IMR-90 (cell line): ENCODE data around the gene CELSR1. TPM values are rescaled to one million over a fixed set of nuclear protein-coding genes. Genes with fewer than 3 reads are reported as not detected.

ENCODE experiments used
- ATAC-seq: fragments of 200-7000 bp; cut with Tn5 transposase; 2 replicates; pipeline ENCODE4 v1.9.1; 2020; ENCODE audit warnings: low read depth, mild to moderate bottlenecking, moderate library complexity
- BruUV-seq: library from RNA; stranded (reverse); fragments of 400-500 nt; replicated peaks from 2 replicates; lab custom pipeline; 2021; lab: Mats Ljungman, UMichigan
- CTCF ChIA-PET: fragments of 300-600 bp; formaldehyde crosslinking; extraction: SDS; loops from one replicate; lab custom pipeline; 2021; ENCODE audit warnings: antibody characterized with exemption; lab: Yijun Ruan, JAX
- POLR2A ChIA-PET: fragments of 300-600 bp; sonication (Branson Sonifier 250); formaldehyde crosslinking; loops from one replicate; lab custom pipeline; 2022; ENCODE audit warnings: antibody characterized with exemption; ENCODE audit not compliant: unreplicated experiment; lab: Charles Lee
- DNase-seq: peaks from one replicate; pipeline ENCODE4 v3.0.0; 2013
- H2AFZ ChIP-seq: replicated peaks from 2 replicates; pipeline ENCODE3; 2013; ENCODE audit warnings: low read length, mild to moderate bottlenecking; ENCODE audit not compliant: poor library complexity
- H2AK5ac ChIP-seq: 2 replicates; pipeline ENCODE4 v1.6.1; 2013; ENCODE audit warnings: low read depth, low read length, inconsistent platforms
- H2AK9ac ChIP-seq: replicated peaks from 2 replicates; pipeline ENCODE3; 2013; ENCODE audit warnings: mild to moderate bottlenecking, low read depth, low read length, moderate library complexity; ENCODE audit not compliant: poor library complexity
- H2BK120ac ChIP-seq: 2 replicates; pipeline ENCODE4 v1.6.1; 2013; ENCODE audit warnings: low read depth, low read length, inconsistent platforms
- H2BK15ac ChIP-seq: 3 replicates; pipeline ENCODE4 v1.6.1; 2013; ENCODE audit warnings: low read depth, low read length, inconsistent platforms
- H2BK20ac ChIP-seq: 2 replicates; pipeline ENCODE4 v1.6.1; 2013; ENCODE audit warnings: low read depth, mild to moderate bottlenecking, inconsistent platforms, low read length, moderate library complexity
- H2BK5ac ChIP-seq: 2 replicates; pipeline ENCODE4 v1.6.1; 2013; ENCODE audit warnings: mild to moderate bottlenecking, low read depth, low read length, inconsistent platforms; ENCODE audit not compliant: poor library complexity, severe bottlenecking
- H3K14ac ChIP-seq: replicated peaks from 2 replicates; pipeline ENCODE4 v1.6.1; 2013; ENCODE audit warnings: low read depth, low read length, inconsistent platforms
- H3K18ac ChIP-seq: 2 replicates; pipeline ENCODE4 v1.6.1; 2013; ENCODE audit warnings: low read depth, low read length, control low read depth
- H3K23ac ChIP-seq: 2 replicates; pipeline ENCODE4 v1.6.1; 2013; ENCODE audit warnings: low read depth, low read length, inconsistent platforms
- H3K27ac ChIP-seq: 2 replicates; pipeline ENCODE4 v1.5.1; 2013; ENCODE audit warnings: mild to moderate bottlenecking, control low read depth, low read length; ENCODE audit not compliant: insufficient read depth
- H3K27me3 ChIP-seq: 2 replicates; pipeline ENCODE4 v1.6.1; 2013; ENCODE audit warnings: low read length; ENCODE audit not compliant: control insufficient read depth, insufficient read depth
- H3K36me3 ChIP-seq: 2 replicates; pipeline ENCODE4 v1.6.1; 2013; ENCODE audit warnings: low read length, mixed read lengths; ENCODE audit not compliant: control insufficient read depth, insufficient read depth
- H3K4ac ChIP-seq: 2 replicates; pipeline ENCODE4 v1.6.1; 2013; ENCODE audit warnings: low read depth, low read length, inconsistent platforms
- H3K4me1 ChIP-seq: 2 replicates; pipeline ENCODE4 v1.6.1; 2013; ENCODE audit warnings: low read length, mixed read lengths; ENCODE audit not compliant: control insufficient read depth, insufficient read depth
- H3K4me2 ChIP-seq: 2 replicates; pipeline ENCODE4 v1.6.1; 2013; ENCODE audit warnings: low read depth, mild to moderate bottlenecking, control low read depth, low read length, moderate library complexity
- H3K4me3 ChIP-seq: 2 replicates; pipeline ENCODE4 v1.5.1; 2013; ENCODE audit warnings: low read depth, mild to moderate bottlenecking, control low read depth, low read length, moderate library complexity; ENCODE audit not compliant: insufficient read depth
- H3K56ac ChIP-seq: 2 replicates; pipeline ENCODE4 v1.6.1; 2013; ENCODE audit warnings: low read length, inconsistent platforms; ENCODE audit not compliant: insufficient read depth; ENCODE audit errors: extremely low read depth
- H3K79me1 ChIP-seq, 2 experiments: 2 replicates each; pipeline ENCODE4 v1.6.1; 2013; ENCODE audit warnings: low read length in 2 of 2, inconsistent platforms in 1 of 2, low read depth in 1 of 2
- H3K9ac ChIP-seq: 2 replicates; pipeline ENCODE4 v1.6.1; 2013; ENCODE audit warnings: low read depth, low read length, control low read depth
- H3K9me1 ChIP-seq: 2 replicates; pipeline ENCODE4 v1.6.1; 2013; ENCODE audit warnings: low read length, inconsistent platforms; ENCODE audit not compliant: insufficient read depth
- H3K9me3 ChIP-seq: 2 replicates; pipeline ENCODE4 v1.6.1; 2013; ENCODE audit warnings: low read length; ENCODE audit not compliant: control insufficient read depth, insufficient read depth
- H4K20me1 ChIP-seq: 2 replicates; pipeline ENCODE4 v1.6.1; 2013; ENCODE audit warnings: low read length, inconsistent platforms; ENCODE audit not compliant: insufficient read depth
- H4K5ac ChIP-seq: 2 replicates; pipeline ENCODE4 v1.6.1; 2013; ENCODE audit warnings: mild to moderate bottlenecking, low read depth, low read length, control low read depth
- H4K8ac ChIP-seq, 2 experiments: 2 replicates each; pipeline ENCODE4 v1.6.1; 2013; ENCODE audit warnings: low read depth in 2 of 2, low read length in 2 of 2, control low read depth in 1 of 2, inconsistent platforms in 1 of 2
- H4K91ac ChIP-seq: 2 replicates; pipeline ENCODE4 v1.6.1; 2013; ENCODE audit warnings: low read depth, low read length, inconsistent platforms; ENCODE audit not compliant: insufficient read depth
- BHLHE40 ChIP-seq: fragments of 150-350 bp; IDR thresholded peaks from 2 replicates; pipeline ENCODE4 v1.6.1; 2016; ENCODE audit warnings: mild to moderate bottlenecking, low read depth, low read length
- CEBPB ChIP-seq: IDR thresholded peaks from 2 replicates; pipeline ENCODE4 v1.6.1; 2012; ENCODE audit warnings: low read depth, low read length, improper control_type of control experiment
- CHD1 ChIP-seq: IDR thresholded peaks from 2 replicates; pipeline ENCODE4 v1.6.1; 2012; ENCODE audit warnings: low read depth, low read length, improper control_type of control experiment
- CTCF ChIP-seq: conservative IDR thresholded peaks from 2 replicates; pipeline ENCODE4 v1.5.1; 2012; ENCODE audit warnings: mild to moderate bottlenecking, low read depth, low read length, improper control_type of control experiment
- ELK1 ChIP-seq: fragments of 150-350 bp; IDR thresholded peaks from 2 replicates; pipeline ENCODE4 v1.6.1; 2016; ENCODE audit warnings: low read depth, mild to moderate bottlenecking, low read length, moderate library complexity, borderline replicate concordance
- FOS ChIP-seq: fragments of 150-350 bp; IDR thresholded peaks from 2 replicates; pipeline ENCODE4 v1.6.1; 2016; ENCODE audit warnings: low read depth, low read length
- MAFK ChIP-seq: IDR thresholded peaks from 2 replicates; pipeline ENCODE4 v1.6.1; 2012; ENCODE audit warnings: low read depth, low read length, improper control_type of control experiment
- MAZ ChIP-seq: IDR thresholded peaks from 2 replicates; pipeline ENCODE4 v1.6.1; 2012; ENCODE audit warnings: low read depth, mild to moderate bottlenecking, low read length, improper control_type of control experiment, moderate library complexity, borderline replicate concordance
- MXI1 ChIP-seq: IDR thresholded peaks from 2 replicates; pipeline ENCODE4 v1.6.1; 2012; ENCODE audit warnings: low read depth, mild to moderate bottlenecking, low read length, moderate library complexity, borderline replicate concordance
- NFE2L2 ChIP-seq: fragments of 150-350 bp; IDR thresholded peaks from 2 replicates; pipeline ENCODE4 v1.6.1; 2016; ENCODE audit warnings: low read depth, mild to moderate bottlenecking, low read length
- POLR2A ChIP-seq: IDR thresholded peaks from 2 replicates; pipeline ENCODE4 v1.6.1; 2012; ENCODE audit warnings: mild to moderate bottlenecking, low read depth, low read length
- RCOR1 ChIP-seq: IDR thresholded peaks from 2 replicates; pipeline ENCODE4 v1.6.1; 2012; ENCODE audit warnings: mild to moderate bottlenecking, low read length, improper control_type of control experiment; ENCODE audit not compliant: insufficient replicate concordance
- RFX5 ChIP-seq: IDR thresholded peaks from 2 replicates; pipeline ENCODE4 v1.8.0; 2012; ENCODE audit warnings: low read depth, mild to moderate bottlenecking, low read length, moderate library complexity
- SMC3 ChIP-seq: fragments of 150-350 bp; IDR thresholded peaks from 2 replicates; pipeline ENCODE4 v1.6.1; 2016; ENCODE audit warnings: low read depth, mild to moderate bottlenecking, antibody characterized with exemption, low read length, moderate library complexity
- WGBS, 2 experiments: methylation state at CpG; one replicate each; pipeline versions ENCODE4 v1.1.5 to v1.1.7; 2013; ENCODE audit warnings: missing lambda C conversion rate in 2 of 2; ENCODE audit not compliant: insufficient read length in 1 of 2; ENCODE audit errors: extremely low coverage in 2 of 2; 5-methylcytosine and 5-hydroxymethylcytosine counted together
- dilution Hi-C: fragments of 300-500 bp; cut with HindIII; formaldehyde crosslinking; loops from one replicate; pipeline ENCODE4 v1.14.3; 2018; ENCODE audit warnings: low sequenced_read_pairs; ENCODE audit not compliant: unreplicated experiment
- in situ Hi-C: fragments of 300-500 bp; cut with MboI; formaldehyde crosslinking; loops from 3 replicates; pipeline ENCODE4 v1.14.3; 2019; ENCODE audit warnings: low sequenced_read_pairs, inconsistent platforms, mixed read lengths
- intact Hi-C: fragments of 100-400 bp; cut with micrococcal nuclease; formaldehyde crosslinking; loops from 2 replicates; pipeline ENCODE4 v1.10.0; 2022
- polyA plus RNA-seq, 3 experiments: library from polyadenylated mRNA; depleted of rRNA; stranded (reverse); fragments of >200 nt; gene quantifications; 2 replicates each; pipeline ENCODE4 v1.2.3, GENCODE V29; 2012; ENCODE audit warnings: low replicate concordance in 1 of 3
- total RNA-seq: library from RNA; depleted of rRNA; stranded (reverse); fragments of >200 nt; gene quantifications from 2 replicates; pipeline ENCODE4 v1.2.3, GENCODE V29; 2012
- TF ChIP-seq, protein P1 (sequence below): fragments of 150-350 bp; IDR thresholded peaks from 2 replicates; pipeline ENCODE4 v1.6.1; 2017; ENCODE audit warnings: mild to moderate bottlenecking, antibody characterized with exemption, low read length, low read depth

Gene CELSR1
- total and polyA plus RNA-seq, 2 of the 4 experiments (the other 2 are of a cell fraction) = 0.36 to 0.82 TPM

GRCh38 chr22:46399251-46400024 is 138.0 kb downstream of the CELSR1 start:
- Histone ChIP-seq H3K4me1 (no peaks in the 10 kb centered on the region), H2BK120ac (no peak overlapping the region), H4K91ac (no peak overlapping the region), H3K23ac (no peak overlapping the region), H3K9me1 (no peaks in the 10 kb centered on the region; the same call in 1 of the 2 replicates), H2BK15ac (no peak overlapping the region), H2AK5ac (no peak overlapping the region), H3K4me3 (no peak overlapping the region), H3K27ac (no peak overlapping the region), H3K9me3 (no peaks in the 10 kb centered on the region), H2AK9ac (no peak overlapping the region), H4K5ac (no peak overlapping the region), H3K9ac (no peak overlapping the region), H3K79me1 (no peaks in the 10 kb centered on the region), H4K8ac (no peak overlapping the region), H2AFZ (no peak overlapping the region), H3K27me3 (peaks cover 16% of the 10 kb centered on the region), H3K36me3 (no peaks in the 10 kb centered on the region), H3K4ac (no peak overlapping the region), H3K56ac (no peak overlapping the region), H2BK5ac (no peak overlapping the region), H3K14ac (no peak overlapping the region), H3K18ac (no peak overlapping the region), H4K20me1 (no peaks in the 10 kb centered on the region), H2BK20ac (no peak overlapping the region), H3K4me2 (no peak overlapping the region)
- ChIA-PET POLR2A (no interaction called here), CTCF (no interaction called here)
- WGBS, 2 experiments = 70% methylated on average over 4 of the region's 16 CpGs; no CpG with 5 or more reads in 1 of the 2 experiments
- TF ChIP-seq NFE2L2 (no peak), MAFK (no peak), MAZ (no peak), CHD1 (no peak), RCOR1 (no peak), BHLHE40 (no peak), FOS (no peak), CTCF (no peak), ELK1 (no peak), RFX5 (no peak), POLR2A (no peak), CEBPB (no peak), SMC3 (no peak), MXI1 (no peak)
- TF ChIP-seq, protein P1, sequence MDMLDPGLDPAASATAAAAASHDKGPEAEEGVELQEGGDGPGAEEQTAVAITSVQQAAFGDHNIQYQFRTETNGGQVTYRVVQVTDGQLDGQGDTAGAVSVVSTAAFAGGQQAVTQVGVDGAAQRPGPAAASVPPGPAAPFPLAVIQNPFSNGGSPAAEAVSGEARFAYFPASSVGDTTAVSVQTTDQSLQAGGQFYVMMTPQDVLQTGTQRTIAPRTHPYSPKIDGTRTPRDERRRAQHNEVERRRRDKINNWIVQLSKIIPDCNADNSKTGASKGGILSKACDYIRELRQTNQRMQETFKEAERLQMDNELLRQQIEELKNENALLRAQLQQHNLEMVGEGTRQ = no peak
- DNase-seq (no peak), ATAC-seq (no peak)
- dilution Hi-C loops = no loop called here
- no TSS peak for BruUV-seq
- in situ Hi-C loops = loop anchor here (5.0 kb wide), 1 partner anchor 52 kb away; no protein-coding TSS in a partner anchor
- intact Hi-C loops = loop anchor here (10.0 kb wide), 1 partner anchor 125 kb away; no protein-coding TSS in a partner anchor
